ENCODE results near the gene ZNF524.

GRCh38 chr19:55591555-55591954 lies 8.5 kb upstream of the ZNF524 start:
- TF ChIP-seq POLR2A (IDR thresholded peaks at IDR 0.05; ENCODE audit: low read depth, low read length) (no peak), POLR2AphosphoS5 (IDR thresholded peaks at IDR 0.05; ENCODE audit: low read depth, low read length) (no peak), TAF1 (IDR thresholded peaks at IDR 0.05; ENCODE audit: borderline replicate concordance, low read depth, low read length) (no peak)

Measured in GM12892 (cell line).